ENCODE results near the gene TMEM190. TPM values are rescaled to one million over a fixed set of nuclear protein-coding genes. Genes with fewer than 3 reads are reported as not detected.

Gene TMEM190
- total and polyA plus RNA-seq, 2 donors (not counting 3 experiments of a cell fraction or from before 2014, with no cell fraction given), result not detected

- H3K79me2 ChIP-seq (ENCODE audit: control insufficient read depth, insufficient read depth, low read length), result no peaks in the 10 kb centered on the region
- TF ChIP-seq MAX (IDR thresholded peaks at IDR 0.05; ENCODE audit: insufficient read depth, insufficient read length) (no peak), CTCF (IDR thresholded peaks at IDR 0.05; ENCODE audit: extremely low read depth in 1 of 2, insufficient read depth in 1 of 2, low read depth in 1 of 2, low read length in 2 of 2) (no peak)
- dilution Hi-C loops (cut with MboI; ENCODE audit: extremely low pct_ligation_motif_present, low sequenced_read_pairs) (no loop called here), intact Hi-C loops (cut with micrococcal nuclease) (no loop called here)
- H3K4me3 ChIP-seq (replicated peaks in 1 of 3; ENCODE audit: insufficient read depth in 1 of 3, low read depth in 1 of 3, low read length in 3 of 3), result no peak overlapping the region
- no peaks in the 10 kb centered on the region for H3K9me3 ChIP-seq (replicated peaks; ENCODE audit: control insufficient read depth, insufficient read depth, low read length)
- H3K9ac ChIP-seq (replicated peaks; ENCODE audit: extremely low read depth, insufficient read depth, low read length), result no peak overlapping the region
- peaks cover 3% of the 10 kb centered on the region for H3K4me1 ChIP-seq (ENCODE audit: control insufficient read depth, extremely low read depth, insufficient read depth, low read length)
- no peak overlapping the region for H2AFZ ChIP-seq (ENCODE audit: low read depth, low read length)
- ChIA-PET CTCF (interaction anchor here (0.7 to 1.1 kb wide), 2 partner anchors 9 kb away, joined by 3 read pairs; no protein-coding TSS in a partner anchor), POLR2A (no interaction called here)
- H3K9me1 ChIP-seq (replicated peaks; ENCODE audit: control insufficient read depth, extremely low read depth, insufficient read depth, low read length), result no peaks in the 10 kb centered on the region
- no peak overlapping the region for H3K4me2 ChIP-seq (ENCODE audit: insufficient read depth, low read length)
- no peaks in the 10 kb centered on the region for H4K20me1 ChIP-seq (replicated peaks; ENCODE audit: control insufficient read depth, extremely low read depth, insufficient read depth, low read length)
- FAIRE-seq, result no peak
- H3K27me3 ChIP-seq (ENCODE audit: control insufficient read depth in 2 of 2, insufficient read depth in 2 of 2, low read length in 2 of 2), result peaks cover 22 to 32% of the 10 kb centered on the region in 2 experiments
- no TSS peak for BruUV-seq (replicated peaks)
- no peaks in the 10 kb centered on the region for H3K36me3 ChIP-seq (ENCODE audit: control insufficient read depth in 2 of 2, extremely low read depth in 1 of 2, insufficient read depth in 2 of 2, low read length in 2 of 2)
- no peak for DNase-seq (ENCODE audit: low read depth, low spot score)
- no peak overlapping the region for H3K27ac ChIP-seq (ENCODE audit: insufficient read depth, low read depth, low read length)
These were observed 2.5 kb upstream of the TMEM190 start for GRCh38 chr19:55373993-55374757.

Data from endothelial cell of umbilical vein (primary cell).